HG02642 (cell line): ENCODE results near the gene IZUMO1R.
"Not testable (repeated sequence)": the region's sequence is repeated elsewhere in the genome, so short reads cannot be mapped to it uniquely, and the experiment has no call there.

ENCODE experiments used
- ATAC-seq: cut with Tn5 transposase; IDR thresholded peaks from one replicate; pipeline ENCODE4 v1.9.1; 2021; ENCODE audit warnings: mild to moderate bottlenecking; ENCODE audit not compliant: unreplicated experiment, poor library complexity

IZUMO1R gene

GRCh38 chr11:94303966-94304958 lies at the start of gene IZUMO1R:
Gene IZUMO1R, plus strand, starts transcription at chr11:94304580. Its CDS starts 1,057 bp downstream, at chr11:94305637.
- no peak for ATAC-seq

- ATAC-seq = peak; percentile 91
Observed at GRCh38 chr11:94271885-94272372, 32.5 kb upstream of the IZUMO1R start.

- peak; percentile 44 for ATAC-seq
Observed at GRCh38 chr11:94272738-94273313, 31.6 kb upstream of the IZUMO1R start.

GRCh38 chr11:94275961-94276360 lies 28.4 kb upstream of the IZUMO1R start:
- ATAC-seq = no peak

- ATAC-seq = no peak
Observed at GRCh38 chr11:94276943-94277342, 27.4 kb upstream of the IZUMO1R start.

GRCh38 chr11:94278207-94278606 lies 26.2 kb upstream of the IZUMO1R start:
- not testable (repeated sequence) for ATAC-seq

GRCh38 chr11:94279996-94280395 lies 24.4 kb upstream of the IZUMO1R start:
- no peak for ATAC-seq

GRCh38 chr11:94281324-94281723 lies 23.1 kb upstream of the IZUMO1R start:
- no peak for ATAC-seq

GRCh38 chr11:94283678-94284077 lies 20.7 kb upstream of the IZUMO1R start:
- ATAC-seq = no peak

- no peak for ATAC-seq
Observed at GRCh38 chr11:94295534-94295933, 8.8 kb upstream of the IZUMO1R start.

- no peak for ATAC-seq
Observed at GRCh38 chr11:94297985-94298576, 6.3 kb upstream of the IZUMO1R start.

GRCh38 chr11:94302776-94303175 lies 1.6 kb upstream of the IZUMO1R start:
- ATAC-seq = no peak

GRCh38 chr11:94305146-94305545 lies 766 bp downstream of the IZUMO1R start:
- no peak for ATAC-seq

- no peak for ATAC-seq
Observed at GRCh38 chr11:94307101-94307791, 2.9 kb downstream of the IZUMO1R start.

- ATAC-seq = no peak
Observed at GRCh38 chr11:94308024-94308423, 3.6 kb downstream of the IZUMO1R start.

- ATAC-seq = no peak
Observed at GRCh38 chr11:94309757-94310156, 5.4 kb downstream of the IZUMO1R start.

- no peak for ATAC-seq
Observed at GRCh38 chr11:94310191-94310875, 6.0 kb downstream of the IZUMO1R start.

- ATAC-seq = no peak
Observed at GRCh38 chr11:94312339-94312738, 8.0 kb downstream of the IZUMO1R start.

GRCh38 chr11:94314064-94314463 lies 9.7 kb downstream of the IZUMO1R start:
- ATAC-seq = no peak

GRCh38 chr11:94315664-94316063 lies 11.3 kb downstream of the IZUMO1R start:
- ATAC-seq = no peak
